CD8-positive, alpha-beta memory T cell (primary cell): ENCODE measurements around the gene PCBP1. TPM values are rescaled to one million over a fixed set of nuclear protein-coding genes. Genes with fewer than 3 reads are reported as not detected.
"Not testable (repeated sequence)": the region's sequence is repeated elsewhere in the genome, so short reads cannot be mapped to it uniquely, and the experiment has no call there.

Experiments
- CTCF ChIA-PET: fragments of 350-600 bp; sonication (Branson Sonifier 250); formaldehyde crosslinking; loops from one replicate; lab custom pipeline; 2021; ENCODE audit warnings: antibody characterized with exemption; lab: Charles Lee
- POLR2A ChIA-PET: fragments of 350-600 bp; sonication (Branson Sonifier 250); formaldehyde crosslinking; loops from one replicate; lab custom pipeline; 2021; ENCODE audit warnings: antibody characterized with exemption; lab: Charles Lee
- DNase-seq, 5 donors: peaks; one replicate each; pipeline versions ENCODE4 v3.0.0 to v3.0.0-alpha.2; 2020 to 2022; ENCODE audit warnings: mixed read lengths in 1 of 5
- H3K27ac ChIP-seq: one replicate; pipeline ENCODE4 v1.7.0; 2013; ENCODE audit warnings: low read depth, mild to moderate bottlenecking, low read length, moderate library complexity
- H3K27me3 ChIP-seq: 2 replicates; pipeline ENCODE4 v1.7.0; 2013; ENCODE audit warnings: low read length, mild to moderate bottlenecking; ENCODE audit not compliant: insufficient read depth, poor library complexity, severe bottlenecking
- H3K36me3 ChIP-seq: 2 replicates; pipeline ENCODE4 v1.7.0; 2013; ENCODE audit warnings: mild to moderate bottlenecking, low read length, moderate library complexity; ENCODE audit not compliant: insufficient read depth
- H3K4me1 ChIP-seq: 2 replicates; pipeline ENCODE4 v1.7.0; 2013; ENCODE audit warnings: mild to moderate bottlenecking, low read length, moderate library complexity; ENCODE audit not compliant: insufficient read depth
- H3K4me3 ChIP-seq: 2 replicates; pipeline ENCODE4 v1.7.0; 2013; ENCODE audit warnings: mild to moderate bottlenecking, low read length
- H3K9me3 ChIP-seq: 2 replicates; pipeline ENCODE4 v1.7.0; 2013; ENCODE audit warnings: mild to moderate bottlenecking, low read length
- H3K27ac Mint-ChIP-seq, 8 donors: one replicate each; pipeline ENCODE4 v1.8.0; 2020 to 2021; ENCODE audit warnings: mixed read lengths in 8 of 8, mild to moderate bottlenecking in 6 of 8, inconsistent platforms in 3 of 8, moderate library complexity in 3 of 8
- H3K27me3 Mint-ChIP-seq, 2 donors: one replicate each; pipeline ENCODE4 v1.8.0; 2020 to 2021; ENCODE audit warnings: mixed read lengths in 2 of 2, mild to moderate bottlenecking in 1 of 2, moderate library complexity in 1 of 2
- H3K36me3 Mint-ChIP-seq, 3 donors: one replicate each; pipeline ENCODE4 v1.8.0; 2020 to 2021; ENCODE audit warnings: mixed read lengths in 3 of 3, inconsistent platforms in 1 of 3, mild to moderate bottlenecking in 1 of 3
- H3K4me1 Mint-ChIP-seq, 3 donors: one replicate each; pipeline ENCODE4 v1.8.0; 2020 to 2021; ENCODE audit warnings: mixed read lengths in 3 of 3, inconsistent platforms in 1 of 3, mild to moderate bottlenecking in 1 of 3
- H3K4me3 Mint-ChIP-seq, 7 donors: one replicate each; pipeline ENCODE4 v1.8.0; 2020 to 2021; ENCODE audit warnings: mixed read lengths in 7 of 7, mild to moderate bottlenecking in 6 of 7, moderate library complexity in 4 of 7, inconsistent platforms in 2 of 7
- H3K9me3 Mint-ChIP-seq, 5 donors: one replicate each; pipeline ENCODE4 v1.8.0; 2020 to 2022; ENCODE audit warnings: mixed read lengths in 5 of 5, mild to moderate bottlenecking in 3 of 5, moderate library complexity in 2 of 5, inconsistent platforms in 1 of 5
- polyA plus RNA-seq: library from polyadenylated mRNA; unstranded; fragments of 300-500 nt; fragmentation: Illumina TruSeq; gene quantifications from one replicate; pipeline ENCODE4 v1.2.3, GENCODE V29; 2021
- total RNA-seq, 2 experiments: library from RNA; stranded (reverse); gene quantifications; one replicate each; pipeline ENCODE4 v1.2.3, GENCODE V29; 2021

Gene PCBP1
- total and polyA plus RNA-seq, 3 experiments from 2014 or later = 161 to 434 (median 428) TPM

GRCh38 chr2:70045932-70046331, 41.3 kb upstream of the PCBP1 start:
- no peak overlapping the region for H3K4me3 Mint-ChIP-seq
- H3K27ac Mint-ChIP-seq = peak overlapping the region; percentile 13 to 89 (median 77)
- no peak overlapping the region for H3K27ac ChIP-seq
- no peak for DNase-seq
- H3K27me3 ChIP-seq = no peaks in the 10 kb centered on the region
- H3K36me3 Mint-ChIP-seq = peaks cover 3 to 47% (median 8%) of the 10 kb centered on the region in 3 donors
- H3K9me3 Mint-ChIP-seq = no peaks in the 10 kb centered on the region
- ChIA-PET POLR2A (interaction anchor here (0.5 kb wide), 1 partner anchor 99 kb away, joined by 3 read pairs; no protein-coding TSS in a partner anchor), CTCF (no interaction called here)
- H3K9me3 ChIP-seq = no peaks in the 10 kb centered on the region
- H3K27me3 Mint-ChIP-seq = no peaks in the 10 kb centered on the region
- H3K4me1 ChIP-seq = peaks cover 19% of the 10 kb centered on the region
- H3K4me1 Mint-ChIP-seq = peaks cover 41 to 57% (median 41%) of the 10 kb centered on the region in 3 donors
- H3K4me3 ChIP-seq = no peak overlapping the region
- peaks cover 5% of the 10 kb centered on the region for H3K36me3 ChIP-seq

GRCh38 chr2:70046534-70046933, 40.7 kb upstream of the PCBP1 start:
- POLR2A ChIA-PET = interaction anchor here (0.5 kb wide), 1 partner anchor 98 kb away, joined by 3 read pairs; no protein-coding TSS in a partner anchor
- DNase-seq = no peak
- peaks cover 5% of the 10 kb centered on the region for H3K36me3 ChIP-seq
- no peak overlapping the region for H3K27ac ChIP-seq
- H3K9me3 ChIP-seq = no peaks in the 10 kb centered on the region
- H3K27me3 ChIP-seq = no peaks in the 10 kb centered on the region
- Mint-ChIP-seq H3K4me1 (peaks cover 36 to 53% (median 37%) of the 10 kb centered on the region in 3 donors), H3K4me3 (no peak overlapping the region), H3K36me3 (peaks cover 3 to 53% (median 12%) of the 10 kb centered on the region in 3 donors), H3K27ac (peak overlapping the region; percentile 13 to 89 (median 78)), H3K27me3 (no peaks in the 10 kb centered on the region), H3K9me3 (no peaks in the 10 kb centered on the region)
- peaks cover 19% of the 10 kb centered on the region for H3K4me1 ChIP-seq
- CTCF ChIA-PET = no interaction called here
- H3K4me3 ChIP-seq = no peak overlapping the region

- Histone ChIP-seq H3K27me3 (no peaks in the 10 kb centered on the region), H3K36me3 (peaks cover 5% of the 10 kb centered on the region), H3K9me3 (no peaks in the 10 kb centered on the region), H3K4me3 (no peak overlapping the region), H3K4me1 (peaks cover 19% of the 10 kb centered on the region), H3K27ac (no peak overlapping the region)
- Mint-ChIP-seq H3K4me3 (no peak overlapping the region), H3K9me3 (no peaks in the 10 kb centered on the region), H3K4me1 (peaks cover 30 to 45% (median 30%) of the 10 kb centered on the region in 3 donors), H3K36me3 (peaks cover 3 to 60% (median 10%) of the 10 kb centered on the region in 3 donors), H3K27ac (peak overlapping the region in 5 of 8 donors; percentile 47 to 88 (median 78)), H3K27me3 (no peaks in the 10 kb centered on the region)
- ChIA-PET POLR2A (no interaction called here), CTCF (no interaction called here)
- DNase-seq = no peak
Measured at GRCh38 chr2:70047451-70047850, 39.8 kb upstream of the PCBP1 start.

GRCh38 chr2:70049255-70049654, 38.0 kb upstream of the PCBP1 start:
- Mint-ChIP-seq H3K4me3 (no peak overlapping the region), H3K27ac (peak overlapping the region in 4 of 8 donors; percentile 11 to 81 (median 42)), H3K27me3 (no peaks in the 10 kb centered on the region), H3K36me3 (peaks cover 3 to 72% (median 10%) of the 10 kb centered on the region in 3 donors), H3K4me1 (peaks cover 12 to 27% (median 13%) of the 10 kb centered on the region in 3 donors), H3K9me3 (no peaks in the 10 kb centered on the region)
- Histone ChIP-seq H3K27me3 (no peaks in the 10 kb centered on the region), H3K4me3 (no peak overlapping the region), H3K9me3 (no peaks in the 10 kb centered on the region), H3K36me3 (peaks cover 5% of the 10 kb centered on the region), H3K27ac (no peak overlapping the region), H3K4me1 (peaks cover 1% of the 10 kb centered on the region)
- POLR2A ChIA-PET = no interaction called here
- DNase-seq = no peak
- CTCF ChIA-PET = no interaction called here

- no peak for DNase-seq
- POLR2A ChIA-PET = no interaction called here
- H3K9me3 Mint-ChIP-seq = no peaks in the 10 kb centered on the region
- H3K4me1 ChIP-seq = no peaks in the 10 kb centered on the region
- CTCF ChIA-PET = interaction anchor here (1.6 kb wide), 1 partner anchor 208 kb away, joined by 3 read pairs; the partner anchor contains the start of gene PCYOX1
- peak overlapping the region in 5 of 8 donors; percentile 29 to 81 (median 55) for H3K27ac Mint-ChIP-seq
- no peaks in the 10 kb centered on the region for H3K27me3 Mint-ChIP-seq
- no peaks in the 10 kb centered on the region for H3K9me3 ChIP-seq
- H3K4me3 Mint-ChIP-seq = no peak overlapping the region
- H3K4me1 Mint-ChIP-seq = peaks cover 0 to 12% (median 5%) of the 10 kb centered on the region in 3 donors
- no peak overlapping the region for H3K27ac ChIP-seq
- peaks cover 8 to 76% (median 14%) of the 10 kb centered on the region in 3 donors for H3K36me3 Mint-ChIP-seq
- H3K36me3 ChIP-seq = peaks cover 5% of the 10 kb centered on the region
- no peak overlapping the region for H3K4me3 ChIP-seq
- H3K27me3 ChIP-seq = no peaks in the 10 kb centered on the region
Measured at GRCh38 chr2:70050631-70051425, 36.4 kb upstream of the PCBP1 start.

GRCh38 chr2:70055259-70055658, 32.0 kb upstream of the PCBP1 start:
- Mint-ChIP-seq H3K27ac (peak overlapping the region in 2 of 8 donors; percentile 43 to 60), H3K36me3 (peaks cover 10 to 65% (median 15%) of the 10 kb centered on the region in 3 donors)
- DNase-seq, H3K4me1 ChIP-seq, H3K4me3 ChIP-seq, H3K9me3 ChIP-seq, H3K27me3 ChIP-seq, H3K36me3 ChIP-seq, H3K27me3 Mint-ChIP-seq, H3K9me3 Mint-ChIP-seq, H3K4me3 Mint-ChIP-seq, POLR2A ChIA-PET, H3K27ac ChIP-seq, H3K4me1 Mint-ChIP-seq: not testable (repeated sequence)
- CTCF ChIA-PET = interaction anchor here (1.0 kb wide), 1 partner anchor 16 kb away, joined by 3 read pairs; no protein-coding TSS in a partner anchor

- ChIA-PET CTCF (interaction anchor here (0.7 to 2.0 kb wide), 3 partner anchors 8 to 147 kb away, joined by 3 to 15 read pairs (median 3); no protein-coding TSS in a partner anchor), POLR2A (no interaction called here)
- H3K9me3 ChIP-seq = no peaks in the 10 kb centered on the region
- Mint-ChIP-seq H3K9me3 (no peaks in the 10 kb centered on the region), H3K4me1 (peaks cover 2 to 19% (median 10%) of the 10 kb centered on the region in 3 donors), H3K4me3 (no peak overlapping the region), H3K36me3 (peaks cover 12 to 57% (median 12%) of the 10 kb centered on the region in 3 donors), H3K27ac (no peak overlapping the region), H3K27me3 (no peaks in the 10 kb centered on the region)
- no peaks in the 10 kb centered on the region for H3K4me1 ChIP-seq
- no peak overlapping the region for H3K27ac ChIP-seq
- no peaks in the 10 kb centered on the region for H3K27me3 ChIP-seq
- peaks cover 14% of the 10 kb centered on the region for H3K36me3 ChIP-seq
- no peak overlapping the region for H3K4me3 ChIP-seq
- no peak for DNase-seq
Measured at GRCh38 chr2:70061317-70061716, 26.0 kb upstream of the PCBP1 start.

GRCh38 chr2:70062270-70062669, 25.0 kb upstream of the PCBP1 start:
- peak overlapping the region in 4 of 8 donors; percentile 1 to 63 (median 54) for H3K27ac Mint-ChIP-seq

More at GRCh38 chr2:70062270-70062669, 25.0 kb upstream of the PCBP1 start:
- peaks cover 5 to 59% (median 18%) of the 10 kb centered on the region in 3 donors for H3K36me3 Mint-ChIP-seq
- Histone ChIP-seq H3K27ac (no peak overlapping the region), H3K4me1 (peaks cover 3% of the 10 kb centered on the region), H3K4me3 (no peak overlapping the region), H3K36me3 (peaks cover 14% of the 10 kb centered on the region), H3K27me3 (no peaks in the 10 kb centered on the region), H3K9me3 (no peaks in the 10 kb centered on the region)
- H3K4me3 Mint-ChIP-seq = no peak overlapping the region
- H3K4me1 Mint-ChIP-seq = peaks cover 6 to 26% (median 18%) of the 10 kb centered on the region in 3 donors
- H3K9me3 Mint-ChIP-seq = no peaks in the 10 kb centered on the region
- DNase-seq = no peak
- ChIA-PET POLR2A (no interaction called here), CTCF (interaction anchor here (1.0 to 2.0 kb wide), 6 partner anchors 9 to 152 kb away, joined by 3 to 15 read pairs (median 6); no protein-coding TSS in a partner anchor)
- no peaks in the 10 kb centered on the region for H3K27me3 Mint-ChIP-seq
